ENCODE data around the gene NDUFA5.

Gene NDUFA5

GRCh38 chr7:123500878-123501489 is 56.6 kb downstream of the NDUFA5 start:
- DNase-seq = no peak

- no peak for DNase-seq
Observed at GRCh38 chr7:123499211-123499970, 58.2 kb downstream of the NDUFA5 start.

- no peak for DNase-seq
Observed at GRCh38 chr7:123498601-123499000, 59.0 kb downstream of the NDUFA5 start.

GRCh38 chr7:123498031-123498430 is 59.6 kb downstream of the NDUFA5 start:
- DNase-seq = no peak

- DNase-seq = peak; percentile 60
Observed at GRCh38 chr7:123494193-123494796, 63.3 kb downstream of the NDUFA5 start.

GRCh38 chr7:123492485-123492884 is 65.1 kb downstream of the NDUFA5 start:
- DNase-seq = peak; percentile 12

All from RPMI8226 (cell line).